ENCODE results near the gene SCD5.
"Not testable (repeated sequence)": the region's sequence is repeated elsewhere in the genome, so short reads cannot be mapped to it uniquely, and the experiment has no call there.

SCD5 gene

DNA sequence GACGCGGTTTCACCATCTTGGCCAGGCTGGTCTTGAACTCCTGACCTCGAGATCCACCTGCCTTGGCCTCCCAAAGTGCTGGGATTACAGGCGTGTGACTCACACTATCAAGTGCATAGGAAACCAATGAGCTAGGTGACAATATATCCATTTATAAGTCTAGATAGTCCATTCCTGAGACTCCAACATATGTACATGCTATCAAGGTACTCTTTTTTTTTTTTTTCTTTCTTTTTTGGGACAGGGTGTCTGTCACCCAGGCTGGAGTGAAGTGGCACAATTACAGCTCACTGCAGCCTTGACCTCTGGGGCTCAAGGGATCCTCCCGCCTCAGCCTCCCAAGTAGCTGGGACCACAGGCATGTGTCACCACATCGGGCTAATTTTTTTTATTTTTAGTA lies 18.3 kb upstream of the SCD5 start:
- not testable (repeated sequence) for H3K9me3 ChIP-seq (ENCODE audit: control insufficient read depth, low read length); DNase-seq; H3K27me3 ChIP-seq (replicated peaks; ENCODE audit: control insufficient read depth, insufficient read depth, low read length, poor library complexity, severe bottlenecking); H3K27ac ChIP-seq (ENCODE audit: insufficient read depth, low read length, poor library complexity, severe bottlenecking); H3K4me1 ChIP-seq (ENCODE audit: control insufficient read depth, insufficient read depth, low read length, poor library complexity, severe bottlenecking); H3K4me3 ChIP-seq (ENCODE audit: insufficient read depth, low read depth, low read length, poor library complexity, severe bottlenecking)
- H3K36me3 ChIP-seq (ENCODE audit: control insufficient read depth, insufficient read depth, low read length) = peaks cover 19% of the 10 kb centered on the region

DNA sequence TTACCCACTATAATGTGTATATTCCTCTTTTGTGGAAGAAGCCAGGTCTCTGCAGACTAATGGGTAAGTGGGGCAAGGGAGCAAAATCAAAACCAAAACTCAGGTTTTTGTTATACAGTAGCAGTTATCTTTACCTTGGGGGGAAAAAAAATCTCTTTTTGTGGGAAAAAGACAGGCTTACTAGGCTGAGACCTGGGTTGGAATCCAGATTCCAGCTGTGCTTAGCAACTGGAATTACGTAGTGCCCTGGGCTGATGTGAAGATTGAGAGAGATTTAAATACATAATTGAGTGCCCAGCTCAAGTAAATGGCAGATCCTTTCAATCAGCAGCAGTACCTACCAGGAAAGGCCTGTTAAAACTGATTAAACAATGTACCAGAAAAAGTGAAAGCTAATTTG lies 15.4 kb upstream of the SCD5 start:
- Histone ChIP-seq H3K9me3 (ENCODE audit: control insufficient read depth, low read length) (no peaks in the 10 kb centered on the region), H3K27me3 (replicated peaks; ENCODE audit: control insufficient read depth, insufficient read depth, low read length, poor library complexity, severe bottlenecking) (no peaks in the 10 kb centered on the region), H3K36me3 (ENCODE audit: control insufficient read depth, insufficient read depth, low read length) (peaks cover 6% of the 10 kb centered on the region), H3K4me3 (ENCODE audit: insufficient read depth, low read depth, low read length, poor library complexity, severe bottlenecking) (no peak overlapping the region), H3K27ac (ENCODE audit: insufficient read depth, low read length, poor library complexity, severe bottlenecking) (no peak overlapping the region), H3K4me1 (ENCODE audit: control insufficient read depth, insufficient read depth, low read length, poor library complexity, severe bottlenecking) (no peaks in the 10 kb centered on the region)
- no peak for DNase-seq

DNA sequence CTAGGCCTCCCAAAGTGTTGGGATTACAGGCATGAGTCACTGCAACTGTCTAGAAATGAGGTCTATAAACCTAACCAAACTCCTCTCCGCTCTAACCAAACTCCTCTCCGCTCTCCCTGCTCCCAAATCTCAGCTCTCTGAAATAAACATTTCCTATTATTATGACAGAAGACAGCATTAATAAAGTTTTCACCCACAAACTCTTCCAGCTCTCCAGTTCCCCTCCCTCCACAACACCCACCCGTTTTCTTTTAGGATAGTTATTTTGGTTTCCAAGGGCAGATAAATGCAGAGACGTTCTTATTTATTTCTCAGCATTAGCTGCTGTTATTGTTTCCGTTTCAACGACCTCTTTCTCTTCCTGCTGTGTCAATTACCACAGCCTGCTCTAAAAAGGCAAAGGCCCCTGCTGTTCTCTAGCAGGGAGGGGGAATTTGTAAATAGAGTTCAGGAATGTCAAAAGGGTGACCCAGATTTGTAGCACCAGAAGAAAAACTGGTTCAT lies 13.3 kb upstream of the SCD5 start:
- H3K4me1 ChIP-seq (ENCODE audit: control insufficient read depth, insufficient read depth, low read length, poor library complexity, severe bottlenecking) = no peaks in the 10 kb centered on the region
- no peaks in the 10 kb centered on the region for H3K27me3 ChIP-seq (replicated peaks; ENCODE audit: control insufficient read depth, insufficient read depth, low read length, poor library complexity, severe bottlenecking)
- H3K27ac ChIP-seq (ENCODE audit: insufficient read depth, low read length, poor library complexity, severe bottlenecking) = no peak overlapping the region
- DNase-seq = no peak
- H3K36me3 ChIP-seq (ENCODE audit: control insufficient read depth, insufficient read depth, low read length) = no peaks in the 10 kb centered on the region
- H3K4me3 ChIP-seq (ENCODE audit: insufficient read depth, low read depth, low read length, poor library complexity, severe bottlenecking) = no peak overlapping the region
- H3K9me3 ChIP-seq (ENCODE audit: control insufficient read depth, low read length) = no peaks in the 10 kb centered on the region

DNA sequence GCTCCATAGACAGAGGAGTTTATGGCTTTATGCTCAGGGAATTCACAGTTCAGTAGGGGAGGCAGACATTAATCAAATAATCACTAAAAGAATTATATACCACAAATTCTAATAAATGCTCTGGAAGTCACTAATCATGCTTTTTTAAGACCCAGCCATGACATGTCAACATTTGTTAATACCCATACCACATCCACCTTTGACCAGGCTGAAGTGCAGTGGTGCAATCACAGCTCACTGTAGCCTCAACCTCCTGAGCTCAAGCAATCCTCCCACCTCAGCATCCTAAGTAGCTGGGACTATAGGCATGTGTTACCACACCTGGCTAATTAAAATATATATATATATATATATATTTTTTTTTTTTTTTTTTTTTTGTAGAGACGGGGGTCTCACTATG lies 12.8 kb upstream of the SCD5 start:
- Histone ChIP-seq H3K27me3 (replicated peaks; ENCODE audit: control insufficient read depth, insufficient read depth, low read length, poor library complexity, severe bottlenecking) (no peaks in the 10 kb centered on the region), H3K9me3 (ENCODE audit: control insufficient read depth, low read length) (no peaks in the 10 kb centered on the region), H3K27ac (ENCODE audit: insufficient read depth, low read length, poor library complexity, severe bottlenecking) (no peak overlapping the region), H3K4me3 (ENCODE audit: insufficient read depth, low read depth, low read length, poor library complexity, severe bottlenecking) (no peak overlapping the region), H3K36me3 (ENCODE audit: control insufficient read depth, insufficient read depth, low read length) (no peaks in the 10 kb centered on the region), H3K4me1 (ENCODE audit: control insufficient read depth, insufficient read depth, low read length, poor library complexity, severe bottlenecking) (no peaks in the 10 kb centered on the region)
- DNase-seq = no peak

DNA sequence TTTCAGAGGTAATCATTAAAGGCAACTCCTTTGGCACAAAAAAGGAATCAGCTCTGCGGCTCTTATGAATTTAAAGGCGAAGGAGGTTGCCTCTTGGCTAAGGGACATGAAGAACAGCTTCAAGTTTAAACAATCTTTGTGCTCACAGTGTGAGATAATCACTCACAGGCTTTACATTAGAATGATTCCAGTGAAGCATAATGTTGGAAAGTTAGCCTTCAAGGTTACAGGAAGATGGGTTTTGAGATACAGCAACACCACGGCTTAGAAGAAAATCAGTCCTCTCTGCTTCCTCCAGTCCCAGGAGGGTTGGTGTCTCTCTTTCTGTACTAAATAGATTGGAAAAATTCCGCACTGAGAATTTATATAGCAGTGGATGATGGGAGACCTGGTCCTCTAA lies 11.6 kb upstream of the SCD5 start:
- Histone ChIP-seq H3K4me1 (ENCODE audit: control insufficient read depth, insufficient read depth, low read length, poor library complexity, severe bottlenecking) (no peaks in the 10 kb centered on the region), H3K27me3 (replicated peaks; ENCODE audit: control insufficient read depth, insufficient read depth, low read length, poor library complexity, severe bottlenecking) (no peaks in the 10 kb centered on the region), H3K9me3 (ENCODE audit: control insufficient read depth, low read length) (no peaks in the 10 kb centered on the region), H3K36me3 (ENCODE audit: control insufficient read depth, insufficient read depth, low read length) (no peaks in the 10 kb centered on the region), H3K4me3 (ENCODE audit: insufficient read depth, low read depth, low read length, poor library complexity, severe bottlenecking) (no peak overlapping the region), H3K27ac (ENCODE audit: insufficient read depth, low read length, poor library complexity, severe bottlenecking) (no peak overlapping the region)
- no peak for DNase-seq

DNA sequence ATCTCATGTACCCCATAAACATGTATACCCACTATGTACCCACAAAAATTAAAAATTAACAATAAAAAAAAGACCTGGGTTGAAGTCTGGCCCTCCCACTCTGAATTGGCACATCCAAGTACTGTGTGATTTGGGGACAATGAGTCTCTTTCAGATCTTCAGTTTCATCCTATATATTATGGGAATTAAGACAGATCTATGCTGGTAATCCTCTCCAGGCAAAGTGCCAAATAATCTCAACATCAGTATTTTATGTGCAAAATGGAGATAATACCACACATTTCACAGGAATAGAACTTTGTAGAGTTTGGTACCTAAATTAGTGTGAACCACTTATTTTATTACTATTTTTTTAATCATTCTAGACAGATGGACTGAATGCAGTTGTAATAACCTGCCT lies 11.0 kb upstream of the SCD5 start:
- H3K4me3 ChIP-seq (ENCODE audit: insufficient read depth, low read depth, low read length, poor library complexity, severe bottlenecking) = no peak overlapping the region
- no peaks in the 10 kb centered on the region for H3K9me3 ChIP-seq (ENCODE audit: control insufficient read depth, low read length)
- DNase-seq = no peak

DNA sequence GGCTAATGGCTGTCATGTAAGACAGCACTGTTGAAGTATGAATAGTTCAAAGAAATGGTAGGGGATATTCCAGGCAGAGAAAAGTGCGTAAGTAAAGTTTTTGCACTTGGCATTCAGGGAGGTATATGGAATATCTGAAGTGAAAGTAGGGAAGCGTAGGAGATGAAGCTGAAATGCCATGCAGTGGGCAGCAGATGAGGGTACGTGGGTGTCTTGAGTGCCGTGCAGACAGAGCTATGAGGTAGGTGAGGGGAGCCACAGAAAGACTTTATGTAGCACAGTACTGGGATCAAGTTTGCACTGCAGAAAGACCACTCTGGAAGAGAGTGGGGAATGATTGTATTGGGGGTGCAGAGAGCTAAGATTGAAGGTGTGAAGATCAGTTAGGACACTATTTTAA lies 5.2 kb upstream of the SCD5 start:
- Histone ChIP-seq H3K4me1 (ENCODE audit: control insufficient read depth, insufficient read depth, low read length, poor library complexity, severe bottlenecking) (peaks cover 7% of the 10 kb centered on the region), H3K36me3 (ENCODE audit: control insufficient read depth, insufficient read depth, low read length) (no peaks in the 10 kb centered on the region), H3K9me3 (ENCODE audit: control insufficient read depth, low read length) (no peaks in the 10 kb centered on the region), H3K27ac (ENCODE audit: insufficient read depth, low read length, poor library complexity, severe bottlenecking) (no peak overlapping the region), H3K4me3 (ENCODE audit: insufficient read depth, low read depth, low read length, poor library complexity, severe bottlenecking) (no peak overlapping the region), H3K27me3 (replicated peaks; ENCODE audit: control insufficient read depth, insufficient read depth, low read length, poor library complexity, severe bottlenecking) (peaks cover 6% of the 10 kb centered on the region)
- no peak for DNase-seq

More for the DNA sequence above, 11.0 kb upstream of the SCD5 start:
- H3K36me3 ChIP-seq (ENCODE audit: control insufficient read depth, insufficient read depth, low read length) = no peaks in the 10 kb centered on the region
- H3K4me1 ChIP-seq (ENCODE audit: control insufficient read depth, insufficient read depth, low read length, poor library complexity, severe bottlenecking) = no peaks in the 10 kb centered on the region
- H3K27me3 ChIP-seq (replicated peaks; ENCODE audit: control insufficient read depth, insufficient read depth, low read length, poor library complexity, severe bottlenecking) = no peaks in the 10 kb centered on the region
- no peak overlapping the region for H3K27ac ChIP-seq (ENCODE audit: insufficient read depth, low read length, poor library complexity, severe bottlenecking)

DNA sequence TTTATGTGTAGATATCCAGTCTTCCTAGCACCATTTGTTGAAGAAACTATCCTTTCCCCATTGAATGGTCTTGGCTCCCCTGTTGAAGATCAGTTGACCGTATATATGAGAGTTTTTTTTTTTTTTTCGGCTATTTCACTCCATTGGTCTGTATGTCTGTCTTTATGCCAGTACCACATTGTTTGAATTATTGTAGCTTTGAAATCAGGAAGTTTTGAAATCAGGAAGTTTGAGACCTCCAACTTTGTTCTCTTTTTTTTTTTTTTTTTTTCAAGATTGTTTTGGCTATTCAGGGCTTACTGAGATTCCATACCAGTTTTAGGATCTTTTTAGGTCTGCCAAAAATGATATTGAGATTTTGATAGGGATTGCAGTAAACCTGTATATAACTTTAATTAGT lies 4.3 kb upstream of the SCD5 start:
- no peak overlapping the region for H3K4me3 ChIP-seq (ENCODE audit: insufficient read depth, low read depth, low read length, poor library complexity, severe bottlenecking)
- peaks cover 7% of the 10 kb centered on the region for H3K4me1 ChIP-seq (ENCODE audit: control insufficient read depth, insufficient read depth, low read length, poor library complexity, severe bottlenecking)
- no peak for DNase-seq
- no peaks in the 10 kb centered on the region for H3K9me3 ChIP-seq (ENCODE audit: control insufficient read depth, low read length)
- H3K27ac ChIP-seq (ENCODE audit: insufficient read depth, low read length, poor library complexity, severe bottlenecking) = no peak overlapping the region
- peaks cover 7% of the 10 kb centered on the region for H3K27me3 ChIP-seq (replicated peaks; ENCODE audit: control insufficient read depth, insufficient read depth, low read length, poor library complexity, severe bottlenecking)
- H3K36me3 ChIP-seq (ENCODE audit: control insufficient read depth, insufficient read depth, low read length) = no peaks in the 10 kb centered on the region

DNA sequence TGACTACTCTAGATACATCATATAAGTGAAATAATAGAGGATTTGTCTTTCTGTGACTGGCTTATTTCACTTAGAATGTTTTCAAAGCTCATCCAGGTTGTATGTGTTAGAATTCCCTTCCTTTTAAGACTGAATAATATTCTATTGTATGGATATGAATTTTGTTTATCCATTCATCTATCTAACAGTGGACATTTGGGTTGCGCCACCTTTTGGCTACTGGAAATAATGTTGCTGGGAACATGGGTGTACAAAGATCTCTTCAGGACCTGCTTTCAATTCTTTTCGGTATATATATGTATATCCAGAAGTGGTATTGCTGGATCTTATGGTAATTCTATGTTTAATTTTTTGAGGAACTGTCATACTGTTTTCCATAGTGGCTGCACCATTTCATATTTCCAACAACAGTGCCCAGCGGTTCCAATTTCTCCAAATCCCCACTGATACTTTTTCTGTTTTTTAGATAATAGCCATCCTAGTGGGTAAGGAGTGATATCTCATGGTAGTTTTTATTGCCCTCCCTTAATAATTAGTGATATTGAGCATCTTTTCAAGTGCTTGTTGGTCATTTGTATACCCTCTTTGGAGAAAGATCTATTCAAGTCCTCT lies 3.4 kb upstream of the SCD5 start:
- Histone ChIP-seq H3K4me1 (ENCODE audit: control insufficient read depth, insufficient read depth, low read length, poor library complexity, severe bottlenecking) (peaks cover 7% of the 10 kb centered on the region), H3K27ac (ENCODE audit: insufficient read depth, low read length, poor library complexity, severe bottlenecking) (no peak overlapping the region), H3K36me3 (ENCODE audit: control insufficient read depth, insufficient read depth, low read length) (no peaks in the 10 kb centered on the region), H3K4me3 (ENCODE audit: insufficient read depth, low read depth, low read length, poor library complexity, severe bottlenecking) (no peak overlapping the region), H3K9me3 (ENCODE audit: control insufficient read depth, low read length) (no peaks in the 10 kb centered on the region), H3K27me3 (replicated peaks; ENCODE audit: control insufficient read depth, insufficient read depth, low read length, poor library complexity, severe bottlenecking) (peaks cover 16% of the 10 kb centered on the region)
- no peak for DNase-seq

DNA sequence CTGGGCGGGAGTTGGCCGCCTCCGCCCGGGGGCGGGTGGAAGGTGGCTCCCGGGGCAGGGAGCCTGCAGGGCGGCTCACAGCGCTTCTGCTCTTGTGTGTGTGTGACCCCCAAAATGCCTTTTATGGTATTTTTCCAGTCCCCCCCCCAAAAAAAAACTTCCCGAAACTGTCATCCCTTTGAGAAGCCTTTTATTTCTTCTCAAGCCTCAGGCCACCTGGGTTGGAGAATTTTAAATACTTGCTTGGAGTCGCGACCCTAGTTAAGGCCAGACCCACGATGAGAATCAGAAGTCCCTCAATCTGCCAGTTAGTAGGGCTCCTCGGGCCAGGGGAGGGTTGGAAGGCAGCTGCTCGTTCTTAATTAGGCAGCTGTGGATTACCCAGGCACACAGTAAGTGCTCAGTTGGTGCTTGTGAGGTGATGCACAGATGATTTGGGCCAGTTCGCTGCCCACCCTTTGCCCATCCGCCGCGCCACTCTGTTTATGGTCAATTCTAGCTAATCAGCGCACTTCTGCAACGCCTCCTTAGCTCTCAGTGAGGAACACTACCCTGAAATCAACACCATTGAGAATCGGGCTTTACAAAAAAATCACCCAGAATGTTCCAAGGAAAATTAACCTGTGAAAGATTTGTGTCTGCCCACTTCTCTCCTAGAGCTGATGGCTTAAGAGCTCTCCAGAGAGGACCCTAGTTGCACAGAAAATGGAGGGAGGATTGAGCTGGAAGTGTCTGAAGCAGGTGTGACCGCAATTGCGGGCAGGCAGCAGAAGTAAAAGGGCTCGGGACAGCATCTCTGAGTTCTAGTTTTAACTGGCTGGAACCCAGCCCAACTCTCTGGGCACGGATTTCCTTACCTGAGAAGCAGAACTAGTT lies 648 bp upstream of the SCD5 start:
- H3K9me3 ChIP-seq (ENCODE audit: control insufficient read depth, low read length) = no peaks in the 10 kb centered on the region
- H3K4me1 ChIP-seq (ENCODE audit: control insufficient read depth, insufficient read depth, low read length, poor library complexity, severe bottlenecking) = peaks cover 7% of the 10 kb centered on the region
- no peak overlapping the region for H3K27ac ChIP-seq (ENCODE audit: insufficient read depth, low read length, poor library complexity, severe bottlenecking)
- peak overlapping the region; percentile 68 for H3K4me3 ChIP-seq (ENCODE audit: insufficient read depth, low read depth, low read length, poor library complexity, severe bottlenecking)
- H3K27me3 ChIP-seq (replicated peaks; ENCODE audit: control insufficient read depth, insufficient read depth, low read length, poor library complexity, severe bottlenecking) = peaks cover 19% of the 10 kb centered on the region
- no peak for DNase-seq
- no peaks in the 10 kb centered on the region for H3K36me3 ChIP-seq (ENCODE audit: control insufficient read depth, insufficient read depth, low read length)

Measured in effector memory CD4-positive, alpha-beta T cell (primary cell).